M059J (cell line): ENCODE data around the gene P4HA2. TPM values are rescaled to one million over a fixed set of nuclear protein-coding genes. Genes with fewer than 3 reads are reported as not detected.

Experiments used
- DNase-seq: peaks from one replicate; pipeline ENCODE4 v3.0.0-alpha.2; 2012; ENCODE audit warnings: low read depth
- total RNA-seq: library from RNA; depleted of rRNA; stranded (reverse); fragments of >200 nt; shearing (Covaris generic); gene quantifications from 2 replicates; pipeline ENCODE4 v1.2.3, GENCODE V29; 2014

Gene P4HA2
- total RNA-seq, 1 experiment from 2014 or later: 133 TPM

- no peak for DNase-seq
These were observed 3.8 kb downstream of the P4HA2 start for GRCh38 chr5:132223861-132224260.

DNA sequence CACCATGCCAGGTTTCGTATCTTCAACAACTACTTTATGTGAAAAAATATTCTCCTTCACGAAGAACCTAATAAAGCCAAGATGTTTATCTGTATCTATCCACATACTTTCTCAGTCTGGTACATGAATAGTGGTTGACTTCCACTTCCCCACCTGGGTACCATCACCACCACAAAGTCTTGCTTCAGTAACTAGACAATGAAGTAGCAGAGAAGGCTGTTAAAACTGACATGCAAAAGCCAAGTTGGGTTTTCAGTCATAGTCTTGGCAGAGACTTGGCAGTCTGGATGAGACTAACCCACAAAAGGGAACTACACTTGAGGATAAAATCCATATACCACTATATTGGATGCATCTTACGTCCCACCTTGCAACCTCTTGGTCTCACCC lies 5.0 kb downstream of the P4HA2 start:
- no peak for DNase-seq

DNA sequence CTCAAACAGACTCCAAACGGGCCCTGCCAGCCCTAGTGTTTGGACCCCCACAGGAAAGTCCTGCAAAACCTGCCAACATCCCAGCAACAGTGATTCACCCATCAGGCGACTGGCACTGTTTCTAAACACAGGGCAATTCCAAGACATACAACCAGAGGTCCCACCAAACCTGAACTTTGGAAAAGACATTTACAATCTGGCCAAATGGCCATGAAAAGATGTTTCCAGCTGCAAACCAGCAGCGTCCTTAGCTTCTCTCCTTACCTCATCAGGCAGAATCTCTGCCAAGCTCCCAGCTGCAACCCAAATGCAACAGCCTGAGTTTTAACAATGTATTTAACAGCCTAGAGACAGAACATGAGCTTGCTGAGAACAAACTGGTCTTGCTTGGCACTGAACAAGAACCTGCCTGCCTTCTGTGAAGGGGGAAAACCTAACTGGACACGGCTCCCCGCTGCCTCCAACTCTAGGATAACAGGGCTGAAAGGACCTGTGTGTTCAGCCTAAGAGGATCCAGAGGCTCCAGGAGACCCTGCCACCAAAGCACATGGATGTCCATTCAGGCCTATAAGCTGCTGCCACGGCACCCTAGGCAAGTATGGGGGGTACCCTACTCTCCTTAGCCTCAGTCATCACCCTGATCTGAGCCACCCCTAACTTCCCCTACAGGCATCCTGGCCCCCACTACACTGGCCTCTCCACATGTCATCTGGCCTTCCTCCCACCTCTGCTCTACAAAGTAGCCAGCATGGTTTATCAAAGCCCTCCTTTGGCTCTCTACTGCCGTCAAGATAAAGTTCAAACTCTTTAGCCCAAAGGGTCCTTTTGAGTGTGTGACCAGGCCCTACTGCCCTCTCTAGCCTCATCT lies 5.6 kb downstream of the P4HA2 start:
- DNase-seq: peak; percentile 35

DNA sequence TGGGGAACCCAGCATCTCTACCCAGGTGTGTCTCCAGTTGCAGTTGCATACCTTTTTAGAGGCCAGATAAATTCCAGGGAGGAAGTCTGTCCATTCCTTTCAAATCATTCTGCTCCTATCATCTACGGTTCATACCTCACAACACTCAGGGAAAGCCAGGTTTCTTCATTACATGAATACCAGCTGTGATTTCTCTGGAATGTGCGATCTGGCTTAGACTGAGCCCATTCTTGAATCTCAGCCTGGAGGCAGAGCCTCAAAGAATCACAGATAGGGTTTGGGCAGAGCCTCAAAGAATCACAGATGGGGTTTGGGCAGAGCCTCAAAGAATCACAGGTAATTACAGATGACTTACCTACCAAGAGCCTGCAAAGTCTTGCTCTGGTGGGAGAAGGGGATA lies 7.2 kb downstream of the P4HA2 start:
- DNase-seq: no peak

DNA sequence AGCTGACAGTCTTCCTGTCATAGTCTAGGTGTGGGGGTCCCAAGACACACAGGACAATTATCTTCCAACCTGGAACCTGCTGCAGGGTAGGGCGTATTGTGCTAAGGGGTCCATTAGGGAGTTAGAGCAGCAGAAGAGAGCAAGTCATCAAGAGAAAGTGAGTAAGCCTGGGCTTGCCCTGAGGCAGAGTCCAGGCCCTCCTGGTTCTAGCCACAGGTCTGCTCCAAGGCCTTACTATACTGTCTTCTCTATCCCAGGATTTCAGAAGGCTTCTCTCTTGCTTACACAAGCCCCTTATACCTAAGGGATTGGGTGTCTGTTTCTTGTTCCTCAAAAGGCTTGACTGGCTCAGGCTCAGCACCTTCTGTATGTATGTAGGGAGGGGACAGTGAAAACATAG lies 7.7 kb downstream of the P4HA2 start:
- DNase-seq: peak; percentile 38

GRCh38 chr5:132219289-132219970 lies 8.2 kb downstream of the P4HA2 start:
- no peak for DNase-seq

DNA sequence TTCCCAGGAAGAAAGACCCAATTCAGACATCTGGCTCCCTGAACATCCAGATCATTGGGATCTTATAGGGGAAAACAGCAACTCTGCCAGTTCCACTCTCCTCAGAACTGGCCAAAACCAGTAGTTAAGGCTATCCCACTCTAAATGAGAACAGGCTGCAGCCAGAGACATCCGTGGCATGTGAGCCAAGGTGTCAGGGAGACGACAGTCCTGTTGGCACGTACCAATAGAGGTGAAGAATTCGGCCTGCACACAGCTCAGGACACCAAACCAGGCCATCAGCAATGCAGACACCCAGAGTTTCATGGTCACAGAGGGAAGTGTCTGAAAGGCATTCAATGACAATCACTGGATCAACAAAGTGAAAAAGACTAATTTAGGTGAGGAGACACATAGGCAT lies 9.3 kb downstream of the P4HA2 start:
- DNase-seq: no peak

DNA sequence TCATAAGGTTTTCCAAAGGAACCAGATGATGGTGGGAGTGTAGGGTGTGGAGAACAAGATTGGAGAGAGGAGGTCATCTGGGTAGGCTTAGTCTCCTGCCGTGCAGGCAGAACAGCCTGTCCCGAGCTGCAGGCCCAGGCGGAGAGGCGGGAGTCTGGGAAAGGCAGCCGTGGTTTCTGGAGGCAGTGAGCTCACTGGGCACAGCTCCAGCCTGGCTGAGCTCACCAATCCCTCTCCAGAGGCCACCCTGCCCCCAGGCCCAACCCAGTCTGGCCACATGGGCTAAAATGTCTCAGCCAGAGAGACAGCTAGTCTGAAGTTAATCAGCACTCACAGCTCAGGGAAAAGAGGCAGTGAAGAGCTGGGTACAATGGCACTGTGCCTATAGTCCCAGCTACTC lies 12.3 kb downstream of the P4HA2 start:
- peak; percentile 97 for DNase-seq

- DNase-seq: no peak
These were observed 13.2 kb downstream of the P4HA2 start for GRCh38 chr5:132214491-132214890.

GRCh38 chr5:132213666-132214065 lies 14.0 kb downstream of the P4HA2 start:
- DNase-seq: no peak

GRCh38 chr5:132211787-132212186 lies 15.9 kb downstream of the P4HA2 start:
- DNase-seq: no peak

GRCh38 chr5:132210944-132211343 lies 16.7 kb downstream of the P4HA2 start:
- no peak for DNase-seq

DNA sequence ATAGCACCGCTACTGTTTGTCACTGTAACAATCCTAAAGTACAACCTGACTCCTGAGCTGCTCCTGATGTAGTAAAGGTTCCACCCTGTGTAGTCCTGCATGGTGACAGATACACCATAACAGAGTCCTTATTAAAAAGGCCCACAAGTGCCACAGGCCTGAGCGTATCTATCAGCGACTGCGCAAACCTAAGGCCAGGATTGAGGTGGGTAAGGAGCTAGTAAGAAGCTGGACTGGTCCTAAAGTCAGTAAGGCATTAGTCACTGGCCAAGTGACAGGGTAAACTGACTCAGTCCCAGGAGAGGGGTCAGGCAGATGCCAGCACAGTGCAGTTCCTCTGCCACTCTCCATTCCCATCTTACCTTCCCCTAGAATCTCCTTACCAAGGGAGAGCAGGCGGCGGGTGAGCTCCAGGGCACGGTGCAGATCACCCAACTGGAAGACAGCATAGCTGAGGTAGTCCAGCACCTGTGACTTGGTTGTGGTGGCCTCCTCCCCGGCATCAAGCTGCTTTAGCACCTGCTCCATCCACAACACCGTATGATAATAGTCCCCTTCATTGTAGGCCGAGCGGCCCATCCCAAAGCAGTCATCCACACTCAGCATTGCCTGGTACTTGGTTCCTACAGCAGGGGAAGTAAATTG lies 17.6 kb downstream of the P4HA2 start:
- DNase-seq: no peak

DNA sequence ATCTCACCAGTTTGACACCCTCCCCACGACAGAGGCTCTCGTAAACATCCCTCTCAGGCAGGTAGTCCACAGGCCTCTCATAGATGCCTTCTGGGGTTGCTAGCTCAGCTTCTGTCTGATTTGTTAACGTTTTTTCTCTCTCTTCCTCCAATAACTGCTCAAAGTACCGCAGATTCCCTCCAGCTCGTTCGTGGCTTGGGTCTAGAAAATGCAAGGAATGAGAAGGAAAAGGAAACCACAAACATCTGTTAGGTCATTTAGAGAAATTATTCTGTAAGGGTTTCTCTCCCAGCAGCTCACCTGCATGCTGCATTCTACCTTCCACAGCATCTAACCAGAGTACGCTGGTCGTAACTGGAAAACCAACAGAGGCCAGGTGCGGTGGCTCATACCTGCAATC lies 18.5 kb downstream of the P4HA2 start:
- DNase-seq: peak; percentile 66

- DNase-seq: no peak
These were observed 19.9 kb downstream of the P4HA2 start for GRCh38 chr5:132207778-132208177.

DNA sequence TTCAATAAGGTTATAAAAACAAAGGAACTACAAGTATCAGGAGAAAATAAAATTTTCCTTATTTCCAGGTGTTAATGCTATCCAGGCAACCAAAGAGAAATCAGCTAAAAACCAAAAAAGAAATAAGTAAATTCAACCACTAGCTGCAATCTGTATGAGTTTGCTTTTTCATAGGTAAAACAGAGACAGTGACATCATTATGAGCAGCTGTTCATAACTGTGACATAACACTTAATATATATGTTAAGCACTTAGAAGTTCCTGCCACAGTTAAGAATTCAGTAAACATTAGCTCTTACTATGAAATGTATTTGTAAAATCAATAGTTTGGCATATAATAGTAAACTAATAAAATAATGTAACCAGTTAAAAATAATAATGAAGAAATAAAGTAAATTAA lies 20.9 kb downstream of the P4HA2 start:
- no peak for DNase-seq

DNA sequence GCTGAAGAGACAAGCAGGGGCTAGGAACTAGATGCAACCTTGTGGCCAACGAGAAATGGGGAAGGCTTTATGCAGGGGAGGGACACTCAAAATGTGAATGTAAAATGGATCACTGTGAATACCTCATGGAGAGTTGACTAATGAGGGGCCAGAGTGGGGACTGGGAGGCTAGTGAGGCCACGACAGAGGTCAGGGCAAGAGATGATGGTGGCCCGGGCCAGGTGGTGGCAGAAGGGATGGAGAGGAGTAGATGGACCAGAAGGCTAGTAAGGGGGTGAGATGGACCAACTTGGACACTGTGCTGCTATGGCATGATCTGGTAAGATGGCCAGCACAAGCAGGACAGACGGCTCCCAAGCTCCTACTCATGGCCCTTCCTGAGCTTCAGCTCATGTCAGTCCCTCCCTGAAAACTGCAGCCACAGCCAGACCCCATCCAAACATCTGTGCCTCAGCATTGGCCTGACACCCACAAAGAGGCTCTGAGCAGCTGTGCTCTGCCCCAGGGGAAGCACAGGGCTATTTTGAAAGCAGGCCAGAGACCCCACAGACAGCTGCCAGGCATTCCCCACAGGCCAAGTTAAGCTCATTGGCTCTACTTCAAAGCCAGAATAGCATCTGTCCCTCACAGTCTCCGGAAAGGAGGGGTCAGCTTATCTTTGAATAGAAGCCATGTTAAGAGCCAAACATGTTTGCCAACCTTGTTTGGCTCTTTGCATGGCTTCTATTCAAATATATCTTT lies 22.1 kb downstream of the P4HA2 start:
- DNase-seq: no peak

GRCh38 chr5:132204371-132205135 lies 23.1 kb downstream of the P4HA2 start:
- no peak for DNase-seq

- DNase-seq: no peak
These were observed 23.7 kb downstream of the P4HA2 start for GRCh38 chr5:132203916-132204315.

DNA sequence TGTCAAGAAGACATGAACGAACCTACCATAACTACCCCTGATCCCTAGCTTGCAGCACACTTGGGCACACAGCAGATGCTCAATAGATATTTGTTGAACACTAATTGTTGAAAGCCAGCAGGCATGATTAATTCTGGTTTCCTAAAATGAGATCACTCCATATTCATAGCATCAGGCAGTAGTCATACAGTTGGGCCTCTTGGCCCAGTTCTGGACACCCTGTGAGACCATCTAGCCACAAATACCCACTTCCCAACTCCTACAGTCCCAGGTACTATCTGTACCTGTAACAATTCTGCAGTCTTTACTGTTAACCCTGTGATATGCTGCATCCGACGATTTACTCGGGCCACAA lies 24.2 kb downstream of the P4HA2 start:
- peak; percentile 37 for DNase-seq

- no peak for DNase-seq
These were observed 24.8 kb downstream of the P4HA2 start for GRCh38 chr5:132202711-132203463.
